SW480 (cell line): Measurements from ENCODE around the gene DIPK1C.

Experiments used
- DNase-seq: peaks from one replicate; pipeline ENCODE4 v3.0.0-alpha.2; 2016; ENCODE audit warnings: low spot score

Gene DIPK1C

DNA sequence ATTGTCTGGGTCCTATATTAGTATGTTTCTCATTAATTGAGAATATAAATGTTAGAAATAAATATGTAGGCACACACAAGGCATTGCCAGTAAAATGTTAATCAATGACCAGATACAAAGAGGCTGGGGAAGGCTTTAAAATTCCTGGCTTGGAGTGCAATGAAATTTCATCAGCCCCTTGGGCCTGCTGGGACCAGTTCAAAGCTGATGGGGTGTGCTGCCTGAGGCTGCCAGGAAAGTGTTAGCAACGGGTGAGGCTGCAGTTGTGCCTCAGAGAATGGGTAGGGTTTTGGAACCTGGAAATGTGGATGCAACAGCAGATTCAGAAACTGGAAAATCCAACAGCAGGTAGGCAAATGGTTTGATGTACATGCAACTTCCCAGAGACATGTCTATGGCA is 68.9 kb downstream of the DIPK1C start:
- DNase-seq = no peak

DNA sequence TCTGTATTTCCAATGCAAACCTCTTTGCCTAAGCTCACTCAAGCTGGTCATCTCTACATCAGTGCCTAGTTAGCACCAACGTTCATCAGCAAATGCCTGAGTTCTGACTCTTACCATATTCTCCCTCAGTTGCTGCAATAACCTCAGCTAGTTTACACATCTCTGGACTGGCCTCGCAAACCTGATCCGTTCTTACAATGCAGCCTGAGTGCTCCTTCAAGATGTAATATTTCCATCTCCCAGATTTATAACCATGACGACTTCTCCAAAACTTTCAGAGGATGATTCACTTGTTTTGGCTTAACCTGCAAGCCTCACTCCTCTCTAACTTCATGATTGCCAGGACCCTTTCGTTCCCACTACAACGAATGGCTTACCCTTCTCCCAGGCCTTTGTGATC is 69.7 kb downstream of the DIPK1C start:
- no peak for DNase-seq
